RWPE2 (cell line): ENCODE measurements around the gene FHIT.

Experiments
- ATAC-seq: fragments of 200-7000 bp; cut with Tn5 transposase; 3 replicates; pipeline ENCODE4 v1.9.1; 2021; ENCODE audit warnings: low read depth
- DNase-seq: peaks from one replicate; pipeline ENCODE4 v3.0.0-alpha.2; 2020; ENCODE audit warnings: low spot score
- H3K27ac ChIP-seq: fragments of 450-650 bp; 2 replicates; pipeline ENCODE4 v1.5.1; 2017; ENCODE audit warnings: mild to moderate bottlenecking; ENCODE audit not compliant: poor library complexity, severe bottlenecking
- H3K27me3 ChIP-seq: fragments of 250-450 bp; sonication (Bioruptor Pico); 2 replicates; pipeline ENCODE4 v1.5.1; 2021; ENCODE audit warnings: mild to moderate bottlenecking, moderate library complexity; ENCODE audit not compliant: insufficient read depth, poor library complexity, severe bottlenecking
- H3K36me3 ChIP-seq: fragments of 250-450 bp; sonication (Bioruptor Pico); 2 replicates; pipeline ENCODE4 v1.5.1; 2020; ENCODE audit warnings: low read depth, mild to moderate bottlenecking, moderate library complexity
- H3K4me1 ChIP-seq: fragments of 250-450 bp; sonication (Bioruptor Pico); 2 replicates; pipeline ENCODE4 v1.5.1; 2021; ENCODE audit warnings: mild to moderate bottlenecking, moderate library complexity; ENCODE audit not compliant: insufficient read depth, poor library complexity, severe bottlenecking
- H3K4me3 ChIP-seq: fragments of 250-450 bp; sonication (Bioruptor Pico); 2 replicates; pipeline ENCODE4 v1.5.1; 2021; ENCODE audit warnings: mild to moderate bottlenecking, moderate library complexity; ENCODE audit not compliant: severe bottlenecking
- H3K9me3 ChIP-seq: fragments of 250-450 bp; sonication (Bioruptor Pico); 2 replicates; pipeline ENCODE4 v1.5.1; 2021; ENCODE audit warnings: mild to moderate bottlenecking, moderate library complexity; ENCODE audit not compliant: severe bottlenecking
- TF ChIP-seq, protein P1 (sequence below): fragments of 450-650 bp; IDR thresholded peaks from one replicate; pipeline ENCODE4 v1.5.1; 2017; ENCODE audit warnings: mild to moderate bottlenecking, moderate library complexity; ENCODE audit not compliant: poor library complexity, severe bottlenecking

The FHIT gene

DNA sequence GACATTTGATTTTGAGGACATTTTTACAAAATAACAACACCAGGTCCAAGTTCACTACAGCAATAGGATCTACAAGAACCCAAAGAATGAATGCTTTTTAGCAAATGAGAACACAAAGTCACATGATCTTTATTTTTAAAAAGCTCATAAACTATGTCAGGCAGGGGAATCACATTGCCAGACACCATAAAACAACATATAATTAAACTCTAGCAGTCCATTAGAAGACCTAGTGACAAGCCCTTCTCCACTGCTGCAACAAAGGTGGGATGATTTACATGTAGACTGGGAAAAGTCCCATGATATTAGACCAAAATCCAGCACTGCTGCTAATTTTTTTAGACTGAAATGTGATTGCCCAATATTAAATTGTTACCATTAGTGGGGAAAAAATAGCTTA is 92.6 kb downstream of the FHIT start:
- H3K9me3 ChIP-seq = no peaks in the 10 kb centered on the region
- H3K4me3 ChIP-seq = no peak overlapping the region
- H3K4me1 ChIP-seq = no peaks in the 10 kb centered on the region
- TF ChIP-seq, protein P1, sequence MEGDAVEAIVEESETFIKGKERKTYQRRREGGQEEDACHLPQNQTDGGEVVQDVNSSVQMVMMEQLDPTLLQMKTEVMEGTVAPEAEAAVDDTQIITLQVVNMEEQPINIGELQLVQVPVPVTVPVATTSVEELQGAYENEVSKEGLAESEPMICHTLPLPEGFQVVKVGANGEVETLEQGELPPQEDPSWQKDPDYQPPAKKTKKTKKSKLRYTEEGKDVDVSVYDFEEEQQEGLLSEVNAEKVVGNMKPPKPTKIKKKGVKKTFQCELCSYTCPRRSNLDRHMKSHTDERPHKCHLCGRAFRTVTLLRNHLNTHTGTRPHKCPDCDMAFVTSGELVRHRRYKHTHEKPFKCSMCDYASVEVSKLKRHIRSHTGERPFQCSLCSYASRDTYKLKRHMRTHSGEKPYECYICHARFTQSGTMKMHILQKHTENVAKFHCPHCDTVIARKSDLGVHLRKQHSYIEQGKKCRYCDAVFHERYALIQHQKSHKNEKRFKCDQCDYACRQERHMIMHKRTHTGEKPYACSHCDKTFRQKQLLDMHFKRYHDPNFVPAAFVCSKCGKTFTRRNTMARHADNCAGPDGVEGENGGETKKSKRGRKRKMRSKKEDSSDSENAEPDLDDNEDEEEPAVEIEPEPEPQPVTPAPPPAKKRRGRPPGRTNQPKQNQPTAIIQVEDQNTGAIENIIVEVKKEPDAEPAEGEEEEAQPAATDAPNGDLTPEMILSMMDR = no peak
- H3K27ac ChIP-seq = no peak overlapping the region
- H3K36me3 ChIP-seq = no peaks in the 10 kb centered on the region
- ATAC-seq = no peak
- H3K27me3 ChIP-seq = no peaks in the 10 kb centered on the region
- DNase-seq = no peak

GRCh38 chr3:61158216-61158615 is 93.0 kb downstream of the FHIT start:
- TF ChIP-seq, protein P1 = no peak
- no peak for DNase-seq
- no peak overlapping the region for H3K4me3 ChIP-seq
- H3K27me3 ChIP-seq = no peaks in the 10 kb centered on the region
- H3K9me3 ChIP-seq = no peaks in the 10 kb centered on the region
- no peaks in the 10 kb centered on the region for H3K4me1 ChIP-seq
- no peak overlapping the region for H3K27ac ChIP-seq
- no peaks in the 10 kb centered on the region for H3K36me3 ChIP-seq
- ATAC-seq = no peak

DNA sequence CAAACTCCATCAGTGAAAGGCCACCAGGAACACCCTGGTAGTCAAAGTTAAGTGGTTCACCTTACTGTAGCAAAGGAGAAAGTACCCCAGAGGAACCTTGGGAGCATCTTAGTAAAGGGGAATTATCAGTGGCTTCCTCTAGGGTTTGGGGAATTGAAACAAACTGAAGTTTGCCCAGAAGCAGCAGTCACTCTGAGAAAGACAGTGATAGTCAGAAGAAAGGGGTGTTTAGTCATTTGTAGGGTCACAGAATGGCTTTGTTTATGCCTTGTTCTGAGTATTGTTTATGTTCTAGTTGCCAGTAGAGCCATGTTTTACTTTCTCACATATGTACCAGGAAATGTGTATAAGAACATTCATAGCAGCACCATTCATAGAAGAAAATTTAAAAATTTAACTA is 93.8 kb downstream of the FHIT start:
- H3K36me3 ChIP-seq = no peaks in the 10 kb centered on the region
- H3K27ac ChIP-seq = no peak overlapping the region
- H3K4me3 ChIP-seq = no peak overlapping the region
- H3K4me1 ChIP-seq = no peaks in the 10 kb centered on the region
- DNase-seq (no peak), ATAC-seq (no peak)
- no peaks in the 10 kb centered on the region for H3K9me3 ChIP-seq
- TF ChIP-seq, protein P1 = no peak
- H3K27me3 ChIP-seq = no peaks in the 10 kb centered on the region

- Histone ChIP-seq H3K9me3 (no peaks in the 10 kb centered on the region), H3K4me1 (no peaks in the 10 kb centered on the region), H3K27ac (no peak overlapping the region), H3K27me3 (no peaks in the 10 kb centered on the region), H3K4me3 (no peak overlapping the region), H3K36me3 (no peaks in the 10 kb centered on the region)
- no peak for ATAC-seq
- DNase-seq = no peak
- TF ChIP-seq, protein P1 = no peak
Measured at GRCh38 chr3:61155701-61156292, 95.5 kb downstream of the FHIT start.

- no peak for DNase-seq
- H3K27ac ChIP-seq = no peak overlapping the region
- no peaks in the 10 kb centered on the region for H3K9me3 ChIP-seq
- H3K27me3 ChIP-seq = no peaks in the 10 kb centered on the region
- no peak overlapping the region for H3K4me3 ChIP-seq
- TF ChIP-seq, protein P1 = no peak
- ATAC-seq = no peak
- H3K4me1 ChIP-seq = no peaks in the 10 kb centered on the region
- no peaks in the 10 kb centered on the region for H3K36me3 ChIP-seq
Measured at GRCh38 chr3:61154457-61155198, 96.6 kb downstream of the FHIT start.
